Medulla oblongata (tissue), 1 donor: ENCODE results near the gene RACGAP1.
"Not testable (repeated sequence)": the region's sequence is repeated elsewhere in the genome, so short reads cannot be mapped to it uniquely, and the experiment has no call there.

Experiments used
- DNase-seq: peaks from one replicate; pipeline ENCODE4 v3.0.0-alpha.2; 2015; ENCODE audit errors: extremely low spot score

Gene RACGAP1

DNA sequence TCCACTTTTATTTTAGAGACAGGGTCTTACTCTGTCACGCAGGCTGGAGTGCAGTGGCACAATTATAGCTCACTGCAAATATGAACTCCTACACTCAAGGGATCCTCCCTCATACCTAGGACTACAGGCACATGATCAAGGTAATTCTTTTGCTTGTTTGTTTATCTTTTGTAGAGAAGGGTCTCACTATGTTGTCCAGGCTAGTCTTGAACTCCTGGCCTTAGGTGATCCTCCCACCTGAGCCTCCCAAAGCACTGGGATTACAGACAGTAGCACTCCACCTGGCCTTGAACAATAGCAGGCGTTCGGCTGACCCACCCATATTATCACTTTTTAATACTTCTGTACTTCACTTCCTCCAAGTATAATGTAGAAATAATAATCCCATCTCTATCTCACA is 1.4 kb upstream of the RACGAP1 start:
- no peak for DNase-seq

DNA sequence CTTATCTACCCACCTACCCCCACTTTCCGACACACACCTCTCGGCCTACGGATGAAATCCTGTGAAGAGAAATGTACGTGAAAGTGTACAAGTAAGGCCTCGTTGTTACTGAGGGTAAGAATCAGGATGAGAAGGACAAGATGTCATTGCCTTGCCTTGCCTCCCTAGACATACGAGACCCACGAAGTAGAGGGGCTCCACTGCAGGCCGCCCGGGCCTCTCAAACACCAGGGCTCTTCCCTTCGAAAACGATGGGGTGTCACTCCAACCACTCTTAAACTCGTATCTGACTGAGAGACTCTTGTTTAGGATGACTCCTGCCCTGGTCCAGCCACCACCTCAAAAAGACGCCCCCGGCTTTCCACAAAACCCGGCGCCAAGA is 498 bp downstream of the RACGAP1 start:
- no peak for DNase-seq

DNA sequence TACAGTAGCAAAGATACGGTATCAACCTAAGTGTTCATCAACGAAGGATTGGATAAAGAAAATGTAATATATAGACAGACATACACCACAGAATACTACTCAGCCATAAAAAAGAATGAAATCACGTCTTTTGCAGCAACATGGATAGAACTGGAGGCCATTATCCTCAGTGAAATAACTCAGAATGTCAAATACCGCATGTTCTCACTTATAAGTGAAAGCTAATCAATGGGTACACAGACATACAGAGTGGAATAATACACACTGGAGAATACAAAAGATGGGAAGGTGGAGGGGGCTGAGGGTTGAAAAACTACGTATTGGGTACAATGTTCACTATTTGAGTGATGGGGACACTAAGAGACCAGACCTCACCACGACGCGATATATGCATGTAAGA is 1.1 kb downstream of the RACGAP1 start:
- DNase-seq = no peak

DNA sequence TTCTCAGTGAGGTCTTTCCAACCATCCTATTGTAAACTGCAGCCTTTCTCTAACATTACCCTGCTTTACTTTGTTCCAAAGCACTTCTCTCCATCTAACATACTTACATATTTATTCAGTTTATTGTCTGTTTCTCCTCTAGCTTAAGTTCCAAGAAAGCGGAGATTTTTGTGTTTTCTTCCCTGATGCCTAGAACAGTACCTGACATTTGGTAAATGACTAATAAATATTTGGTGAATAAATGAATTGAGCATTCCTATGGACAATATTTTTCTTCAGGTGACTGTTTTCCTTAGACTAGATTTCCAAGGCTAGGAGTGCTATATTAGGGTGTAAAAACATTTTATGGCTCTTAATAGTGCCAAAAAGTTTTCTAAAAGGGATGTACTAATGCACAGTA is 2.4 kb downstream of the RACGAP1 start:
- no peak for DNase-seq

DNA sequence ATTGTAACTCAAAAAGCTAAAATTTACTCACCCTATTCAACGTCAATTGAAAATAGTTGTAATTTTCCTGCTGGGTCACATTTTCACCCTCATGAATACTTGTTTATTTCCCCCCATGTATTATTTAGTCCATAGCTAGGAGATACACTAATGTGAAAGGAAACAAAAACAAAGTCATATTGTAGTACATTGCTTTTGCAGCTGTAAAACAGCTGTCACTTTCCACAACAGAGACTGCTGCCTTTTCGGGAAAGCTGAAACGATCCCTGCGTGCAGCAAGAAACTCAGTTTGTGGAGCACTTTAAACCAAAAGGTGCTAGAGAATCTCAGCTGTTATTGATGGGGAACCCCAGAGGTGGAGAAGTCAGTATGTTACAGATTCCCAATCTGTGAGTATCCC is 4.3 kb downstream of the RACGAP1 start:
- no peak for DNase-seq

DNA sequence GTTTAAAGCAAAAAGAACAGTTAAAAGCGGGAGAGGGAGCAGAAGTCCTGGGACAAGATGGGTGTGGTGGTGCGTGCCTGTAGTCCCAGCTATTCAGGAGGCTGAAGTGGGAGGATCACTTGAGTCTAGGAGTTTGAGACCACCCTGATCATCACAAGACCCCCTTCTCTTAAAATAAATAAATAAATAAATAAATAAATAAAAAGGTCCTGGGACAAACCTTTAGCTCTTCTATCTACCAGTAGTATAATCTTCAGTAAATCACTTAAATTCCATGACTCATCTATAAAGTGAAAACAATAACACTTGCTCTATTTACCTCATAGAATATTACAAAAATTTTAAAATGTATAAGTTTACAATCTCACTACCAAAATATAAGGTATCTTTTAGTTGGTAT is 5.8 kb downstream of the RACGAP1 start:
- no peak for DNase-seq

DNA sequence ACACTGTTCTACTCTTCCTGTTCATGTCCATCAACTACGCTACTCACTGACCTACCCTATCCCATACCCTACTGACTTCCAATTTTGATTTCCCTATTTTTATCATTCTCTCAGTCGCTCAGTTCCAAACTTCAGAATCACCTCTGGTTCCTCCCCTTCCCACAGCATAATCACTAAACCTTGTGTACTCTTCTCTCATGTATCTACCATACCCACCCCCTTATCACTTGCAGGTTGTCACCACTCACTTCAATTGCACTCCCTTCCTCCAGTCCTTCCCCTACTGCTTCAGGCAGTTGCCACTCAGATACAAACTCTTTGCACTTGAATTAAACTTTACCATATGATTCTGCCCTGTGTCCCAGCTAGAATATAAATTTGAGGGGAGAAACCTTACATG is 6.3 kb downstream of the RACGAP1 start:
- DNase-seq = no peak

DNA sequence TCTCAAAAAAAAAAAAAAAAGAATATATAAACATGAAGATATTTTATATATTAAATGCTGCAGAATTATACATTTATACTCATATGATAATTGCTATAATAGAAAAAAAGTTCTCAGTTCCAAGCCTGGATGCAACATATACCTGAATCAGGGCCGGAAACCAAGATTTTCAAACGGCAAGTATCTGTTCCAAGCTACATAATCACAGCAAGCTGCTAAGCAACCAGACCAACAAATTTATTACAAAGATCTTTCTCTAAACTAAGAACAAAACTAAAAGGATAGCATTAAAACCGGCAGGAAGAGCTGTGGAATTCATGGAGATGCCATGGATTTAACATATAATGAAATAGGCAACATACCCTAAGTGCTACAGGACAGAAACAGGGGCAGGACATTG is 7.1 kb downstream of the RACGAP1 start:
- no peak for DNase-seq

DNA sequence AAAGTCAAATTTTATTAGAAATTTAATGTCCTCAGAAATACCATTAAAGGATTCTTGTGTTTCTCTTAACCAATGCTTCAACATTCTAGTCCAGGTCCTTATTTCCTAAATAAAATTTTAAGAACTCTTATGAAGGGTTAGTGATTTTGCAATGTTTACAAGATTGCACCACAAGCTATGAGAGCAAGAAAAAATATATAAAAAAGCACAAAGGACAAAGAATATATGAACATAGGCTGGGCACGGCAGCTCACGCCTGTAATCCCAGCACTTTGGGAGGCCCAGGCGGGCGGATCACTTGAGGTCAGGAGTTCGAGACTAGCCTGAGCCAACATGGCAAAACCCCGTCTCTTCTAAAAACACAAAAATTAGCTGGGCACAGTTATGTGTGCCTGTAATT is 7.7 kb downstream of the RACGAP1 start:
- DNase-seq = no peak

DNA sequence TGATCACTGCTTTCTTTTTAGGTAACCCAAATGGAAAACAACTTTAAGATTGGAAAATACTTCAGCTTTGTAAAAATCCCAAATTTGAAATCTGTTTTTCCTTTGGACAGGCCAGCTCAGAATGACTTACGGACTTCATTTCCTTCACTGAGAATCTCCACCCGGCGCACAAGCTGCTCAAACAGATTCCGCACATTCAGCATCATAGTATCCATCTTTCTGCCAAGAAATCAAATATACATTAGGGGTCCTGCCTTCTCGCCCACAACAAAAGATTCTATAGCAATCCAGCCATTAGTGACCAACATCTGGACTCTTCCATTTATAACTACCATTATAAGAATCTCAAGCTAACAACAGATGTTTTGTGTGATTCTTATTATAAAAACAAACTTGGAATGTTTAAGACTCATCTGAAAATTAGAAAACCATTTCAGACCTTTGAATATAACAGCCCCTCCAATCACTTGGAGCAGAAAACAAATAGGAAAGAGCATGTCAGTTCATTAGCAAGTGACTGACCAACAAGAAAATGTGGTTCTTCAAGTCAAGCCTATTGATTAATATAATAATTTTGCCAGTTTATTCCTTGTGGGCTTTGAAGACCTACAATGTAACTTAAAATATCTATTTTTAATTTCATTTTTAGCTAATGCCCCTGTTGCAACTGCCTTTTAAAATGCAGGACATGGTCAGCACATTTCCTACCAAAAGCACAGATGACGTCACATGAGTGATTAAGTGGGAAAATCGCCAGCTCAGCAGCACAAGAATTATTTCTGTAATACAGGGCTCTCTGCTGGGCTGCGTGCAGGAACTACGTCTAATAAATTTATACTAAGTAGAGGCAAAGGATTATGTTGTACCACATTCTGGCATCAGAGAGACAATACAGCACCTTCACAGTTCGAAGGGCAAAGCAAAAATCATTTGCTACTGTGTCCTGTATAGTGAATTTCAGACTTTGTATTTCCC is 8.5 kb downstream of the RACGAP1 start:
- DNase-seq = peak; percentile 82

DNA sequence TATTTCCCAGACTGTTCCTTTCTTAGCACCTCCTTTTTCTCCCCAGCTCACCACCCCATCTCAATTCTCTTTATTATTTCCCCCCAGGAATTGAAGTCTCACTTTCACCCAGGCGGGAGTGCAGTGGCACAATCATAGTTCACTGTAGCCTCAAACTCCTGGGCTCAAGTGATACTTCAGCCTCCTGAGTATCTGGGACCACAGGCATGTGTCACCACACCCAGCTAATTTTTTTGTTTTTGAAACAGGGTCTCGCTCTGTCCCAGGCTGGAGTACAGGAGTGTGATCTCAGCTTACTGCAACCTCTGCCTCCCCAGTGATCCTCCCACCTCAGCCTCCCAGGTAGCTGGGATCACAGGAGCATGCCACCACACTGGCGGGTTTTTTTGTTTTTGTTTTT is 11.0 kb downstream of the RACGAP1 start:
- no peak for DNase-seq

DNA sequence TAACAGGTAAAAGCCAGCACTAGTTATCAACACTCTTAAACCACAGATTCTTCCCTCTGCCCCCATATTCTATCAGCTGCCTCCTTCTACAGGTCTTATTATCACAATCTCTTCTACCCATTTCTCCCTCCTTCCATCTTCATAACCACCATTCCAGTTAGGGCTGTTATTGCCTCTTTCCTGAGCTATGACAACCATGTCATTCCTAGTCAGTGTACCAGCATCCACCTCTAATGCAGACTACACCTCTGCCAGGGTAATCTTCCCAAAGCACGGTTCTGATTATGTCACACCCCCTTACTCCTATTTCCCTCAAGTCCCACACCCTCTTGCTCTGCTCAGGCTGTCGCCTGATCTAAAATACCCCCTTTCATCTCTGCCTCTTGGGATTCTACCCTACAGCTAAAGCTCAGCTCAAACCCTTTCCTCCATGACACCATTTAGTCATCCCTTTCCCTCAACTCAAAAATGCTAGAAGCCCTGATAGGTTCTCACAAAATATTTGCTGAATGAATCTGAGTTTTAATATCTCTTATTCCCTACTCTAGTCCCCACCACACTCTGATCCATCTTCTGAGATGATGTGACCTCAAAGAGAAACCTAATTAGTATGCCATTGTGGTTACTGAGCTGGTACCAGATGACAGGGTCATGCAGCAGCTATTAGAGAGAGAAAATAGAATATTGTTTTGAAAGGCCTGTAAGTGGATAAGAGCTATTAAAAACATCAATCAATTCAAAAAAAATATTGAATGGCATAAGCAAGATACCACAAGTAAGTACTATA is 11.7 kb downstream of the RACGAP1 start:
- peak; percentile 60 for DNase-seq

DNA sequence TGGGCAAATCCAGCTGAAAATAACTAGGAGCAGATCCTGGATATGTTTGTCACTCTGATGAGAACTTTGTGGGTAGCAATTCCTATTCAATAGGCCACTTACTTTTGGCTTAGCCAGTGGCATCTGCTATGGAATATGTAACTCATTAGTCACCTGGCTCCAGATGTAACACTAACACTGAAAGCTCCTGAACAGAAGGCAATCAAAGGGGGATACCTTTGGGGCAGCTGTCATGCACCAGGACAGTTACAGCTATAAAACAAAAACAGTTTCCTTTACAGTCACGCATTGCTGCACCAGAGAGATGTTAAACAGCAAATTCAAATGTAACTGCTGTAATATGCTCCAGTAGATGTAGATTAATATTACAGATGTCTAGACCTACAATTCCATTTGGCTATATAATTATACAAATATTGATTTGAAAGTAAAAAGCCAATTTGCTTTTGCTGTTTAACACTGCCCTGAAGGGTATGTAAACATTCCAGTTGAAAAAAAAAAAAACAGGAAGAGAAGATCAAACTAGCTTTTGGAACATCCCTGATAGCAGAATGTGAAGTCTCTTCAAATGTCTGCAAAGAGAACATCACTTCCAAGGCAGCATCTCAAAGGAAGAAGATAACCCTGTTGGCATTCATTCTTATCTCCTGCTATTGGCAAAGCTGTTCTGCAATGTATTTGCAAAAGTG is 18.4 kb downstream of the RACGAP1 start:
- no peak for DNase-seq

DNA sequence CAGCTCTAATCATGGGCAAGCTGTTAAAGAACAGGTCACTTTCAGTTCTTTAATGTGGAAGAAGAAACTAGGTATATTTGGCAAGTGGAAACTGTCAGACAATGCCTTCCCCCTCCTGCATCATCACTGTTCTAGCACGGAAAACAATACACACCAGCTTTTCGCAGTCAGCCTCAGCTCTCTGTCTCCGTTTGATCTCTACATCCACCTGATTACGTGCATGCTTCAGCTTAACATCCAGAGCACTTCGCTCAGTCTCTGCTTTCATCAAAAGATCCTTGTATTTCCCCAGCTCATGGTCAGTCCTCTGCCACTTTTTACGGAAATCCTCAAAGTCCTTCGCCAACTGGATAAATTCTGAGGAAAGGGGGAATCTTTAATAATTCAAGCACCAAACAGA is 19.0 kb downstream of the RACGAP1 start:
- peak; percentile 53 for DNase-seq

DNA sequence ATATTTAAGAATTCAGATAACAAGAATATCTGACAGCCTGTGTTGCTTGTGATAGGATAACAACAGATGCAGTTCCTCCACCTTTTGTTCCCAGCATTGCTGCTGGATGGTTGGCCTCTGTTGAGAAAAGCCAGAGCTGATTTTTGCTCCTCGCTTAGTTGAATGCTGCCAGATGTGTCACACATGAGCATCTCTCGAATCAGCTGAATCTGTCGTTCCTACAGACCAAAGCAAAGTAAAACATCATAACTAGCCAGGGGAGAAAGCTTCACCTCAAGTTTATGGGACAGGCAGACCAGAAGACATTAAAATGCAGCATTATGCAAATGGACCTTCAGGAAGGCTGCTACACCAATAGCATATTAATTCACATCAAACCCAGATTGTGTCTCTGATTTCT is 20.1 kb downstream of the RACGAP1 start:
- DNase-seq = peak; percentile 51

DNA sequence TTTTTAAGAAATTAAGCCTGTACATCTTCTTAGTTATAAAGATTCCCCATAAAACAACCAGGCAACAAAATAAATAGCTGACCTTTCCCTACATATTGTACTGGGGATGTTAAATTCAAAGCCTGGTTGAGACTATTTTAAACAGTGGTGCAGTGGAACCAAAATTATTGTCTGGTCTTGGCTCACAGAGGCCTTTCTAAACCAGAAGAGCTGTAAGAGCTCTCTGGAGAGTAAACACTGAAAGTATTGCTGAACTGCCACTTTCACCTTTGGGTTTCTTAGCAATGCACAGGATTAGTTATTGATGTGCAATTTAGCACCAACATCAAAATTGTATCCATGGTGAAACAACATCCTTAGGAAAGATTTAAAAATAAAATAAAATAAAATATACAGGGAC is 20.6 kb downstream of the RACGAP1 start:
- no peak for DNase-seq

DNA sequence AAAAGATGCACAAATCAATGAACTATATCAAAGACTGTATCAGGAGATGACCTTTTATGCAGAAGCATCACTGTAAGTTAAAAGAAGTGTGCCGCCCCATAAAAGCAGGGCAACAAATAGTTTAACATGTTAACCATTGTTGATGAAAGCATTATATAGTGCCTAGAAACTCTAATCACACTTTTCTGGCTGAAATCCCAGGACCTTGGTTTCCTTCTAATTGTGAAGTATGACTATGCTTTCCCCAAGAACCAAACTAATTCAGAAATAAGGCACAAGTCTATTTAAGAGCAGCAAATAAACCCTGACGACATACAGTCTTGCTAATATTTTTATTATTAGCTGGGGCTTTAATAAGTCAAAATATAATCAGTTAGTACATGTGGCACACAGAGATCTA is 21.7 kb downstream of the RACGAP1 start:
- DNase-seq = no peak

DNA sequence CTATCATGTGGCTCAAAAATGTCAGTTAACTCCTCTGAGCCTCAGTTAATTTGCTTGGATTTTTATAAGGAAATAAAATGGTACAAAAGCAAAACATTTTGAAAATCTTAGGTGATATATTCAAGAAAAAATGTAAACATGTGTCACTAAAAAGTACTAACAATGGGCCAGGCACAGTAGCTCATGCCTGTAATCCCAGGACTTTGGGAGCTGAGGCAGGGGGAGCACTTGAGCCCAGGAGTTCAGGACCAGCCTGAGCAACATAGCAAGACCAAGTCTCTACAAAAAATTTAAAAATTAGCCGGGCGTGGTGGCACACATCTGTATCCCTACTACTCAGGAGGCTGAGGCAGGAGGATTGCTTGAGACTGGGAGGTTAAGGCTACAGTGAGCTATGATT is 26.8 kb downstream of the RACGAP1 start:
- no peak for DNase-seq

DNA sequence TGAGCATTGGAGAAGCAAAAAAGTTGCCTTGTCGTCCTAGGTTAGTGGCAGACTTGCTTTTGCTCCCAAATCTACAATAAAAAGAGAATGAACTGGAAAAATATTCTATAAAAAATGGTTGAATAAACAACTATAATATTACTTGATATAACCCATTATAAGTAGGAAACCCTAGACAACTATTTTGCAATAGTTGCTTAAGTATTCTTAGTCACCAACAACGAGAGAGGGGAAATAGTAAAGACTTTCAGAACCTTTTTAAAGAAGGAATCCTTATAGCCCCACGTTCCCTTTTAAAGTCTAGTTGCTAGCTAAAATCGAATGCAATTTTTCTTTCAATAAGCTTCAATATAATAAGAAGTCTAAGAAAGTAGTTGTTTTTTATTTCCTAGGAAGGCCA is 35.0 kb downstream of the RACGAP1 start:
- no peak for DNase-seq

DNA sequence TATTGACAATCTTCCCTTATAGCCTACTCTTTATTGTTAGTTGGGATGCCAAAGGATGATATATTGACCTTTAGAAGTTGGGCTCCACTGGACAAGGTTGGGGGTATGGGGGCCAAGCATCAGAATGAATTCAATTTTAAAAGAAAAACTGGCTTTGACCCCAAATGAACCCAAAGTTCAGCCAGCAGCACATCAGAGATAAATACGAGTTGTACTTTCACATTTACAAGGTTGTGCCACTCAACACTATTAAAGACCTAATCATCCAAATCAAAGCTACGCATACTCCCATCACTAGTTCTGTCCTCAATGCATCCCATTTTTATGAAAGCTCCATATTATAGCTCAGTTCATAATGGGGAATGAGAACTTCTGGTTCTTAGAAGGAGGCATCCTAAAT is 35.9 kb downstream of the RACGAP1 start:
- DNase-seq = not testable (repeated sequence)

DNA sequence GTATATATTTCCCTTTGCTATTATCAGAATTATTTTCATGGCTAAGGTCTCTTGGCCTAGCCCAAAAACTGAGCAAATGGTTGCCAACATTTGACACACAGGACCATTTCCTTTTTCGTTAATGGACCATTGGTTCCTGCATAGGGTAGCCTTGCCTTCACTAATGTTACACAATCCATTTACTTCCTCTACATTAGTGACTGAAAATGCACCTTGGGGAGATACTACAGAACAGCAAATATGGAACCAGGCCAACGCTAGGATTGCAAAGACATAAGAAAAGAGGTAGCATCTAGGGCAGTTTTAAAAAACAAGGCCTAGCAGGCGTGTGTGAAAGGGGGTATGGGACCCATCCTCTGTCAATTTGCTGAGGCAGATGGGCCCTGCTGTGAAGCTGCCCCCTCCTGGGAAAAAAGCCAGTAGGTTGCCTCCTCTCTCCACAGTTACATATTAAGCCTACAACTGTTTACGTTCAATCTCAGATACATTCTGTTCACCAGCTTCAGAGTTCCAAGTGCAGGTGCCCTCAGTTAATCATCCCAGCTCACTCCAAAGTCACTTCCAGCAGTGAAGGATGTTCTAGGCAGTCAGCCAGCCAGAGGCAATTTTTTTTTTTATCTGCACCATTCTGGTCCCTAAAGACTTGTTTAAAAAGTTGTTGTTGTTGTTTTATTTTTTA is 37.5 kb downstream of the RACGAP1 start:
- no peak for DNase-seq

DNA sequence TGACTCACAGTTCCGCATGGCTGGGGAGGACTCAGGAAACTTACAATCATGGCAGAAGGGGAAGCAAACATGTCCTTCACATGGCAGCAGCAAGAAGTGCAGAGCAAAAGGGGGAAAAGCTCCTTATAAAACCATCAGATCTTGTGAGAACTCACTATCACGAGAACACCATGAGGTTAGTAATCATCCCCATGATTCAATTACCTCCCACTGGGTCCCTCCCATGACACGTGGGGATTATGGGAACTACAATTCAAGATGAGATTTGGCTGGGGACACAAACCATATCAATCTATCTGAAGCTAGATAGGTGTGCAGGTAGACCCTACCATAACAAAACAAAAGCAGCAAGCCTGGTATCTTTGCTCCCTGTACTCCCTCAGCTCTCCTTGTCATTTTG is 38.8 kb downstream of the RACGAP1 start:
- DNase-seq = not testable (repeated sequence)
